Endothelial cell of umbilical vein (primary cell): ENCODE results near the gene PTPRD. TPM values are rescaled to one million over a fixed set of nuclear protein-coding genes. Genes with fewer than 3 reads are reported as not detected.

Source experiments
- BruUV-seq: library from RNA; stranded (reverse); fragments of 400-500 nt; replicated peaks from 2 replicates; lab custom pipeline; 2021; lab: Mats Ljungman, UMichigan
- CTCF ChIA-PET: fragments of 300-600, 350-600 bp; sonication (Branson Sonifier 250); formaldehyde crosslinking; loops from one replicate; lab custom pipeline; 2021; ENCODE audit warnings: antibody characterized with exemption, inconsistent platforms; lab: Charles Lee
- POLR2A ChIA-PET: fragments of 300-600, 350-600 bp; sonication (Branson Sonifier 250); formaldehyde crosslinking; loops from one replicate; lab custom pipeline; 2021; ENCODE audit warnings: antibody characterized with exemption, inconsistent platforms; lab: Charles Lee
- DNase-seq: peaks from one replicate; pipeline ENCODE4 v3.0.0-alpha.2; 2011; ENCODE audit warnings: low read depth, low spot score
- FAIRE-seq: peaks from 2 replicates; lab custom pipeline; 2011; peaks lifted over from hg19 to GRCh38; lab: Jason Lieb, UNC
- H2AFZ ChIP-seq: 2 replicates; pipeline ENCODE4 v1.6.0; 2012; ENCODE audit warnings: low read depth, low read length, control low read depth, inconsistent platforms
- H3K27ac ChIP-seq: 2 replicates; pipeline ENCODE4 v1.5.1; 2011; ENCODE audit warnings: low read depth, mild to moderate bottlenecking, control low read depth, low read length, moderate library complexity; ENCODE audit not compliant: insufficient read depth
- H3K27me3 ChIP-seq, 2 experiments: 2 replicates each; pipeline versions ENCODE4 v1.6.0 to v1.6.1; 2011; ENCODE audit warnings: low read length in 2 of 2, mixed read lengths in 1 of 2; ENCODE audit not compliant: control insufficient read depth in 2 of 2, insufficient read depth in 2 of 2
- H3K36me3 ChIP-seq, 2 experiments: 2 replicates in 1 of 2; 3 replicates in 1 of 2; pipeline ENCODE4 v1.5.1; 2011; ENCODE audit warnings: low read length in 2 of 2, mild to moderate bottlenecking in 1 of 2, moderate library complexity in 1 of 2; ENCODE audit not compliant: control insufficient read depth in 2 of 2, insufficient read depth in 2 of 2; ENCODE audit errors: extremely low read depth in 1 of 2
- H3K4me1 ChIP-seq: 3 replicates; pipeline ENCODE4 v1.5.1; 2011; ENCODE audit warnings: mild to moderate bottlenecking, low read length; ENCODE audit not compliant: control insufficient read depth, insufficient read depth; ENCODE audit errors: extremely low read depth
- H3K4me2 ChIP-seq: 2 replicates; pipeline ENCODE4 v1.6.1; 2011; ENCODE audit warnings: low read length, control low read depth, mixed read lengths; ENCODE audit not compliant: insufficient read depth
- H3K4me3 ChIP-seq, 3 experiments: fragments of 200-600 bp in 1 of 3; sonication (generic), shearing (Covaris generic) in 1 of 3; replicated peaks in 1 of 3; 2 replicates each; pipeline ENCODE4 v1.5.1; 2011 to 2016; ENCODE audit warnings: control low read depth in 3 of 3, low read length in 3 of 3, mild to moderate bottlenecking in 2 of 3, inconsistent platforms in 1 of 3, low read depth in 1 of 3, moderate library complexity in 1 of 3; ENCODE audit not compliant: insufficient read depth in 1 of 3
- H3K79me2 ChIP-seq: 2 replicates; pipeline ENCODE4 v1.6.0; 2012; ENCODE audit warnings: low read length, inconsistent platforms; ENCODE audit not compliant: control insufficient read depth, insufficient read depth
- H3K9ac ChIP-seq: replicated peaks from 2 replicates; pipeline ENCODE3; 2011; ENCODE audit warnings: low read length, control low read depth; ENCODE audit not compliant: insufficient read depth; ENCODE audit errors: extremely low read depth
- H3K9me1 ChIP-seq: replicated peaks from 3 replicates; pipeline ENCODE4 v1.6.0; 2011; ENCODE audit warnings: mild to moderate bottlenecking, low read length; ENCODE audit not compliant: control insufficient read depth, insufficient read depth; ENCODE audit errors: extremely low read depth
- H3K9me3 ChIP-seq: replicated peaks from 2 replicates; pipeline ENCODE4 v1.5.1; 2012; ENCODE audit warnings: low read length, inconsistent platforms; ENCODE audit not compliant: control insufficient read depth, insufficient read depth
- H4K20me1 ChIP-seq: replicated peaks from 2 replicates; pipeline ENCODE3; 2011; ENCODE audit warnings: mild to moderate bottlenecking, low read length; ENCODE audit not compliant: control insufficient read depth, insufficient read depth; ENCODE audit errors: extremely low read depth
- CTCF ChIP-seq, 2 donors: IDR thresholded peaks; 1 replicate in 1 of 2; 2 replicates in 1 of 2; pipeline ENCODE4 v1.5.1; 2011; ENCODE audit warnings: low read length in 2 of 2, mild to moderate bottlenecking in 2 of 2, moderate library complexity in 2 of 2, control low read depth in 1 of 2, inconsistent platforms in 1 of 2, low read depth in 1 of 2; ENCODE audit not compliant: insufficient read depth in 1 of 2; ENCODE audit errors: extremely low read depth in 1 of 2
- EZH2 ChIP-seq: IDR thresholded peaks from 2 replicates; pipeline ENCODE4 v1.6.1; 2012; ENCODE audit warnings: borderline replicate concordance, low read depth, mild to moderate bottlenecking, moderate library complexity, low read length, inconsistent platforms; ENCODE audit not compliant: severe bottlenecking
- FOS ChIP-seq: IDR thresholded peaks from 2 replicates; pipeline ENCODE4 v1.6.1; 2011; ENCODE audit warnings: mild to moderate bottlenecking, low read length, moderate library complexity, borderline replicate concordance; ENCODE audit not compliant: insufficient read depth
- GATA2 ChIP-seq: IDR thresholded peaks from 2 replicates; pipeline ENCODE4 v1.7.0; 2011; ENCODE audit warnings: low read depth, mild to moderate bottlenecking, moderate library complexity, mixed read lengths, low read length; ENCODE audit not compliant: insufficient read length, insufficient read depth
- JUN ChIP-seq: IDR thresholded peaks from 2 replicates; pipeline ENCODE4 v1.6.1; 2011; ENCODE audit warnings: borderline replicate concordance, low read depth; ENCODE audit not compliant: insufficient read length, insufficient read depth
- MAX ChIP-seq: IDR thresholded peaks from 2 replicates; pipeline ENCODE4 v1.6.1; 2011; ENCODE audit not compliant: insufficient read depth, insufficient read length
- MYC ChIP-seq: IDR thresholded peaks from one replicate; pipeline ENCODE4 v1.6.1; 2011; ENCODE audit warnings: mild to moderate bottlenecking, low read depth, low read length
- POLR2A ChIP-seq: IDR thresholded peaks from 2 replicates; pipeline ENCODE4 v1.6.1; 2012; ENCODE audit warnings: low read depth, mild to moderate bottlenecking, control low read depth, low read length
- POLR2AphosphoS5 ChIP-seq: IDR thresholded peaks from 2 replicates; pipeline ENCODE4 v1.6.1; 2012; ENCODE audit warnings: low read depth, mild to moderate bottlenecking, control low read depth, low read length, moderate library complexity; ENCODE audit not compliant: insufficient read depth
- dilution Hi-C: fragments of 300-500 bp; cut with MboI; formaldehyde crosslinking; loops from one replicate; pipeline ENCODE4 v1.15.0; 2019; ENCODE audit warnings: low sequenced_read_pairs; ENCODE audit not compliant: extremely low pct_ligation_motif_present
- intact Hi-C: fragments of 100-400 bp; cut with micrococcal nuclease; formaldehyde crosslinking; loops from one replicate; pipeline ENCODE4 v1.10.0; 2022
- polyA plus RNA-seq, 4 experiments: library from polyadenylated mRNA; depleted of rRNA in 3 of 4; stranded (reverse) in 3 of 4; unstranded in 1 of 4; fragments of >200 nt; gene quantifications; 2 replicates each; pipeline versions ENCODE4 v1.2.1 to v1.2.3, GENCODE V29; 2011 to 2012; ENCODE audit warnings: missing spikeins in 1 of 4
- total RNA-seq: library from RNA; stranded (reverse); gene quantifications from 2 replicates; pipeline ENCODE4 v1.2.3, GENCODE V29; 2021

PTPRD gene
- total and polyA plus RNA-seq, 2 donors (not counting 3 experiments of a cell fraction or from before 2014, with no cell fraction given) = 5.5 to 5.7 TPM

- H3K27ac ChIP-seq = no peak overlapping the region
- H3K79me2 ChIP-seq = no peaks in the 10 kb centered on the region
- no peak overlapping the region for H3K9ac ChIP-seq
- intact Hi-C loops (no loop called here), dilution Hi-C loops (no loop called here)
- no peaks in the 10 kb centered on the region for H3K27me3 ChIP-seq
- FAIRE-seq (no peak), DNase-seq (no peak)
- no peaks in the 10 kb centered on the region for H3K9me1 ChIP-seq
- no TSS peak for BruUV-seq
- POLR2A ChIA-PET = no interaction called here
- H3K36me3 ChIP-seq = no peaks in the 10 kb centered on the region
- no peaks in the 10 kb centered on the region for H3K4me1 ChIP-seq
- H4K20me1 ChIP-seq = no peaks in the 10 kb centered on the region
- no peak for TF ChIP-seq CTCF (IDR thresholded peaks at IDR 0.05; ENCODE audit: extremely low read depth in 1 of 2, insufficient read depth in 1 of 2, low read depth in 1 of 2, low read length in 2 of 2)
- no peak for TF ChIP-seq GATA2
- H3K4me2 ChIP-seq = no peak overlapping the region
- no peak overlapping the region for H2AFZ ChIP-seq
- no peak overlapping the region for H3K4me3 ChIP-seq
- no peaks in the 10 kb centered on the region for H3K9me3 ChIP-seq
- CTCF ChIA-PET = interaction anchor here (0.6 kb wide), 1 partner anchor 277 kb away, joined by 3 read pairs; no protein-coding TSS in a partner anchor
Measured at GRCh38 chr9:8492024-8492423, 2120.8 kb downstream of the PTPRD start.

- no peaks in the 10 kb centered on the region for H3K27me3 ChIP-seq
- H4K20me1 ChIP-seq = no peaks in the 10 kb centered on the region
- CTCF ChIA-PET = interaction anchor here (0.6 kb wide), 1 partner anchor 277 kb away, joined by 3 read pairs; no protein-coding TSS in a partner anchor
- FAIRE-seq = no peak
- intact Hi-C loops = no loop called here
- H3K4me3 ChIP-seq = no peak overlapping the region
- no peak overlapping the region for H3K27ac ChIP-seq
- H3K9ac ChIP-seq = no peak overlapping the region
- H3K9me1 ChIP-seq = no peaks in the 10 kb centered on the region
- no peaks in the 10 kb centered on the region for H3K4me1 ChIP-seq
- H3K79me2 ChIP-seq = no peaks in the 10 kb centered on the region
- no peaks in the 10 kb centered on the region for H3K36me3 ChIP-seq
- dilution Hi-C loops = no loop called here
- BruUV-seq = no TSS peak
- POLR2A ChIA-PET = no interaction called here
- TF ChIP-seq FOS = no peak
- TF ChIP-seq MAX = no peak
- TF ChIP-seq POLR2A = no peak
- TF ChIP-seq EZH2 = no peak
- no peak for TF ChIP-seq GATA2
- no peak for TF ChIP-seq JUN
- TF ChIP-seq MYC = no peak
- TF ChIP-seq CTCF (IDR thresholded peaks at IDR 0.05; ENCODE audit: extremely low read depth in 1 of 2, insufficient read depth in 1 of 2, low read depth in 1 of 2, low read length in 2 of 2) = no peak
- no peak for TF ChIP-seq POLR2AphosphoS5
- DNase-seq = no peak
- H3K9me3 ChIP-seq = no peaks in the 10 kb centered on the region
- no peak overlapping the region for H3K4me2 ChIP-seq
- H2AFZ ChIP-seq = no peak overlapping the region
Measured at GRCh38 chr9:8491563-8491962, 2121.2 kb downstream of the PTPRD start.
